Prostate gland (tissue), 2 donors: ENCODE results near the gene ELMO1.

Experiments used
- POLR2A ChIP-seq: fragments of 450-650 bp; IDR thresholded peaks from one replicate; pipeline ENCODE4 v1.6.1; 2016; ENCODE audit warnings: antibody characterized with exemption, mild to moderate bottlenecking
- POLR2AphosphoS5 ChIP-seq: sonication (generic); formaldehyde crosslinking; IDR thresholded peaks from one replicate; pipeline ENCODE4 v1.6.1; 2017; ENCODE audit warnings: antibody characterized with exemption
- TF ChIP-seq, protein P1 (sequence below), 4 experiments: fragments of 200-600 bp in 2 of 4; fragments of 450-650 bp in 2 of 4; sonication (generic) in 2 of 4; IDR thresholded peaks; 1 replicate in 3 of 4; 2 replicates in 1 of 4; pipeline ENCODE4 v1.5.1; 2016 to 2019; ENCODE audit warnings: antibody characterized with exemption in 4 of 4, mild to moderate bottlenecking in 2 of 4, moderate library complexity in 2 of 4

DNA sequence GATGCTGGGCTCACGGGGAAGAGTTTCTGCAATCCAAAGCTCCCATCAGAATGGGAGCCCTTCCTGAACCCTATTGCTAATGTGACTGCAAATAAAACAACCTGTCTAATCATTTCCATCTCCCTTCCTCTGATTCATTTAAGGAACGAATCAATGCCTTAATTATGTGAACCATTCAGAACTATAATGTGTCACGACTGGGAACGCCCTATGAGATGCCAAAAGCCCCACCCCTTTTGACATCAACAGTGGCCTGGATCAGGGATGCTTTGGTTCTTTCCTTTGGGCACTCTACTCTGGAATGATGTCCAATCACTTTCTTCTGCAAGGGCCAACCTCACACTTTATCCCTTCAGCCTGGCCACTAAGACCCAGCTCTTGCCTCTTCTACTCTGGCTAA lies 528.9 kb downstream of the ELMO1 start:
- TF ChIP-seq POLR2AphosphoS5 (no peak), POLR2A (no peak)
- TF ChIP-seq, protein P1, sequence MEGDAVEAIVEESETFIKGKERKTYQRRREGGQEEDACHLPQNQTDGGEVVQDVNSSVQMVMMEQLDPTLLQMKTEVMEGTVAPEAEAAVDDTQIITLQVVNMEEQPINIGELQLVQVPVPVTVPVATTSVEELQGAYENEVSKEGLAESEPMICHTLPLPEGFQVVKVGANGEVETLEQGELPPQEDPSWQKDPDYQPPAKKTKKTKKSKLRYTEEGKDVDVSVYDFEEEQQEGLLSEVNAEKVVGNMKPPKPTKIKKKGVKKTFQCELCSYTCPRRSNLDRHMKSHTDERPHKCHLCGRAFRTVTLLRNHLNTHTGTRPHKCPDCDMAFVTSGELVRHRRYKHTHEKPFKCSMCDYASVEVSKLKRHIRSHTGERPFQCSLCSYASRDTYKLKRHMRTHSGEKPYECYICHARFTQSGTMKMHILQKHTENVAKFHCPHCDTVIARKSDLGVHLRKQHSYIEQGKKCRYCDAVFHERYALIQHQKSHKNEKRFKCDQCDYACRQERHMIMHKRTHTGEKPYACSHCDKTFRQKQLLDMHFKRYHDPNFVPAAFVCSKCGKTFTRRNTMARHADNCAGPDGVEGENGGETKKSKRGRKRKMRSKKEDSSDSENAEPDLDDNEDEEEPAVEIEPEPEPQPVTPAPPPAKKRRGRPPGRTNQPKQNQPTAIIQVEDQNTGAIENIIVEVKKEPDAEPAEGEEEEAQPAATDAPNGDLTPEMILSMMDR (IDR thresholded peaks at IDR 0.05), result no peak
